ENCODE measurements around the gene LIN37.
A peak's percentile ranks its signal among the peaks of the same experiment; 100 is the strongest.

Gene LIN37

DNA sequence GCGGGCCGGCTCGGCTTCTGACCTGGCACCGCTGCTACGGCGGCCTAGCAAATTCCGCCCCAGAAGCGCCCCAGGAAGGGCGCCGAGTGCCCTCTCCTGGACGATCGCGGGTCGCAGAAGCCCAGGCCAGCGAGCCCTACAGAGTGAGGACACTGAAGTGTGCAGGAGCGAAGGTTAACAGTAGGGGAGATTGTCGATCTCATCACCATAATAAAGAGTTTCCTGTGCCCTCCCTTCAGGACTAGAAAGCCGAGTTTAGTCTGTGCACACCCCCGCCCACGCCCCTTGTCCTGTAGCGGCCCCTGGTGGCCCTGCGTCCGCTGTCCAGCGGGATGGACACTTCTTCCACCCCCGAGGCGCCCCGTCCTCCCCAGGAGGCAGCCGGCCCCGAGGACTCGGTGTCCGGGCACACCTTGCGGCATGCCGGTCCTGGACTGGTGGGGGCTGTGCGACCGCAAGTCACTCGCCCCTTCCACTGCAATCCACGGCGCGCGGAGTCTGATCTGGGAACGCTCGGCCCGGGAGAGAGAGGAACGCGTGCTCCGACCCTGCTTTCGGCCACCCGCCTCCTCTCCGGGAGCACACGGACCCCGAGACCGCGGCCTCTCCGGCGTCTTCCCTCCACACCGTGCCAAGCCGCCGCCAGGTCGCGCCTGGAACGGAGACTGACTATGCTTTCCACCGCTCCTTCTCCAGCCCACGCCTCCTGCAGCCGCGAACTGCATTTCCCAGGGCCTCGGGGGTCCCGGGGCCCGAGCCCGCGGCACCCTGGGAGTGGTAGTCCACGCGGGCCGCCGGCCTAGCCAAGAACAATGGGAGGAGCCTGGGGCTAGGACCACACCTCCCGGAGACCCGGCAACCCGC lies 31.3 kb upstream of the LIN37 start:
- no peaks in the 10 kb centered on the region for H3F3A ChIP-seq (ENCODE audit: insufficient read depth)
- peak overlapping the region; percentile 74 for H3K4me2 ChIP-seq (ENCODE audit: low read depth, low read length, poor library complexity, severe bottlenecking)
- TF ChIP-seq EZH2phosphoT487 (conservative IDR thresholded peaks at IDR 0.05; ENCODE audit: low read length) (no peak), CTCF (IDR thresholded peaks at IDR 0.05; ENCODE audit: insufficient read depth, low read length, poor library complexity, severe bottlenecking) (peak; percentile 85)
- H3K36me3 ChIP-seq (ENCODE audit: low read length) = no peaks in the 10 kb centered on the region
- peak overlapping the region; percentile 66 for H2AFZ ChIP-seq (ENCODE audit: low read depth, low read length, severe bottlenecking)
- no peaks in the 10 kb centered on the region for H3K27me3 ChIP-seq (ENCODE audit: low read length)
- H3K27ac ChIP-seq (ENCODE audit: low read depth, low read length) = peak overlapping the region; percentile 54
- H3K4me3 ChIP-seq (ENCODE audit: insufficient read depth, low read length, poor library complexity, severe bottlenecking) = peak overlapping the region; percentile 64
- no peaks in the 10 kb centered on the region for H3K9me2 ChIP-seq (replicated peaks; ENCODE audit: insufficient read depth, low read length)
- H3K9ac ChIP-seq (ENCODE audit: low read length) = peak overlapping the region; percentile 72
- peaks cover 22% of the 10 kb centered on the region for H3K79me2 ChIP-seq (ENCODE audit: insufficient read depth, low read length)
- no peaks in the 10 kb centered on the region for H3K9me3 ChIP-seq (ENCODE audit: insufficient read depth, low read length)
- no peaks in the 10 kb centered on the region for H4K20me1 ChIP-seq (ENCODE audit: low read depth, low read length)

DNA sequence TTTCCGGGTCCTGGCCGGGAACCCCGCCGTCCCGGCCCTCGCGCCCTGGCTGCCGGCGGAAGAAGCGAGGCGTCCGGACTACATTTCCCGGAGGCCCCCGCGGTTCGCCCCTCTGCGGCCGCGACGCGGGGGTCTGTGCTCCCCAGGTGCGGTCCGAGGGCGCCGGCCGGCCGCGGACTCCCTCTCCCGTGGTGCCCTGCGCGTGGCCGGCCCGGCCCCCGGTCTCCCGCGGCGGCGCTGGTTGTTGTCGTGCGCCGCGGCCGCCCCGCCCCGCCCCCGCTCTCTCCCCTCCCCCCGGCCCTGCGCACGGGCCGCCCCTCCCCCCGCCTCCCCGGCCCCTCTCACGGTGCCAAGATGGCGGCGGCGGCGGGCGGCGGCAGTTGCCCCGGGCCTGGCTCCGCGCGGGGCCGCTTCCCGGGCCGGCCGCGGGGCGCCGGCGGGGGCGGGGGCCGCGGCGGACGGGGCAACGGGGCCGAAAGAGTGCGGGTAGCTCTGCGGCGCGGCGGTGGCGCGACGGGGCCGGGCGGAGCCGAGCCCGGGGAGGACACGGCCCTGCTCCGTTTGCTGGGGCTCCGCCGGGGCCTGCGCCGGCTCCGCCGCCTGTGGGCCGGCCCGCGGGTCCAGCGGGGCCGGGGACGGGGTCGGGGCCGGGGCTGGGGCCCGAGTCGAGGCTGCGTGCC lies 30.6 kb upstream of the LIN37 start, which contains the start of gene KMT2B:
KMT2B (plus strand) TSS at position 339 of the 680 bp plus-strand sequence; CDS start at position 355, 16 bp downstream.
- peaks cover 22% of the 10 kb centered on the region for H3K79me2 ChIP-seq (ENCODE audit: insufficient read depth, low read length)
- H3K27ac ChIP-seq (ENCODE audit: low read depth, low read length) = peak within 1 kb of the TSS; percentile 59
- no peaks in the 10 kb centered on the region for H3K9me2 ChIP-seq (replicated peaks; ENCODE audit: insufficient read depth, low read length)
- H3K4me2 ChIP-seq (ENCODE audit: low read depth, low read length, poor library complexity, severe bottlenecking) = peak within 1 kb of the TSS; percentile 74
- H3K27me3 ChIP-seq (ENCODE audit: low read length) = no peaks in the 10 kb centered on the region
- no peaks in the 10 kb centered on the region for H4K20me1 ChIP-seq (ENCODE audit: low read depth, low read length)
- no peak for TF ChIP-seq EZH2phosphoT487 (conservative IDR thresholded peaks at IDR 0.05; ENCODE audit: low read length)
- no peak for TF ChIP-seq CTCF (IDR thresholded peaks at IDR 0.05; ENCODE audit: insufficient read depth, low read length, poor library complexity, severe bottlenecking)
- no peaks in the 10 kb centered on the region for H3K36me3 ChIP-seq (ENCODE audit: low read length)
- no peaks in the 10 kb centered on the region for H3K9me3 ChIP-seq (ENCODE audit: insufficient read depth, low read length)
- no peaks in the 10 kb centered on the region for H3F3A ChIP-seq (ENCODE audit: insufficient read depth)
- H3K4me3 ChIP-seq (ENCODE audit: insufficient read depth, low read length, poor library complexity, severe bottlenecking) = peak within 1 kb of the TSS; percentile 65
- H2AFZ ChIP-seq (ENCODE audit: low read depth, low read length, severe bottlenecking) = peak within 1 kb of the TSS; percentile 66
- peak within 1 kb of the TSS; percentile 72 for H3K9ac ChIP-seq (ENCODE audit: low read length)

DNA sequence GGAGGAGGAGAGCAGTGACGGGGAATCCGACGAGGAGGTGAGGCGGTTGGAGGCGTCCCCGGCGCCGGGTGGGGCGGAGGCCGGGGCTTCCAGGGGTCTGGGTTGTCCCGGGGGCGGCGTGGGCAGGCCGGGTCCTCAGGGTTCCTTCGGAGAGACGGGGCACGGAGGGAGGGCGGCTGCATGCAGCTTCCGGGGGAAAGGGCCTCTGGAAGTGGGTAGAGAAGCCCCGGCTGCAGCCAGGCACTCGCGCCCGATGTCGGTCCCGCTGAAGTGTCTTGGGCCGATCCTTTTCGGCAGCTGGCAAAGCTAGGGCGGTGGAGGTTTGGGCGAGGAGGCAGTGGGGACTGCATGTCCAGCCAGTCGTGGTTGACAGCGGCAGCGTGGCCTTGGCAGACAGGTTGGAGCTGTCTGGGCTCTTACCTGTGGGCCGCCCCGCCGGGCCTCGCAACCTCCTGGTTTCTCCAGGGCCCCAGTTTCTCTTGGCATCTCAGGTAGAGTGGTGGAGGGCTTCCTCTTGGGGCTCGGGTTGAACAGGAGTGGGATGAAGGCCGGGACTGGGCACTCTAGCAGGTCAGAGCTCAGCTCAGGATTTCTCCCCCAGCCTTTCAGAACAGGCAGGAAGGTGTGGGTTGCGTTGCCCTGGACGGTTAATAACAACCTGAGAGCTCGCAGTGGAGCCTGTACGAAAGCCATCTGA lies 29.9 kb upstream of the LIN37 start:
- TF ChIP-seq CTCF (IDR thresholded peaks at IDR 0.05; ENCODE audit: insufficient read depth, low read length, poor library complexity, severe bottlenecking) (no peak), EZH2phosphoT487 (conservative IDR thresholded peaks at IDR 0.05; ENCODE audit: low read length) (no peak)
- Histone ChIP-seq H4K20me1 (ENCODE audit: low read depth, low read length) (no peaks in the 10 kb centered on the region), H3K9ac (ENCODE audit: low read length) (peak overlapping the region; percentile 69), H3K36me3 (ENCODE audit: low read length) (no peaks in the 10 kb centered on the region), H3K9me3 (ENCODE audit: insufficient read depth, low read length) (no peaks in the 10 kb centered on the region), H3K27me3 (ENCODE audit: low read length) (no peaks in the 10 kb centered on the region), H3K9me2 (replicated peaks; ENCODE audit: insufficient read depth, low read length) (no peaks in the 10 kb centered on the region), H3K79me2 (ENCODE audit: insufficient read depth, low read length) (peaks cover 22% of the 10 kb centered on the region), H3K4me3 (ENCODE audit: insufficient read depth, low read length, poor library complexity, severe bottlenecking) (peak overlapping the region; percentile 65), H3K4me2 (ENCODE audit: low read depth, low read length, poor library complexity, severe bottlenecking) (peak overlapping the region; percentile 60), H3K27ac (ENCODE audit: low read depth, low read length) (peak overlapping the region; percentile 59), H3F3A (ENCODE audit: insufficient read depth) (no peaks in the 10 kb centered on the region), H2AFZ (ENCODE audit: low read depth, low read length, severe bottlenecking) (no peak overlapping the region)
